Measurements from ENCODE around the gene LRRN3.

The LRRN3 gene

GRCh38 chr7:111172564-111173257, 81.8 kb downstream of the LRRN3 start:
- DNase-seq: no peak

- no peak for DNase-seq
These were observed 82.6 kb downstream of the LRRN3 start for GRCh38 chr7:111173528-111173927.

- no peak for DNase-seq
These were observed 83.1 kb downstream of the LRRN3 start for GRCh38 chr7:111173990-111174389.

GRCh38 chr7:111174510-111174909, 83.6 kb downstream of the LRRN3 start:
- DNase-seq: no peak
